ENCODE measurements around the gene MACROD2.

GRCh38 chr20:14716351-14716801 is 721.1 kb downstream of the MACROD2 start:
- TF ChIP-seq CTCF (optimal IDR thresholded peaks at IDR 0.05 in 1 of 3, IDR thresholded peaks at IDR 0.05 in 1 of 3, conservative IDR thresholded peaks at IDR 0.05 in 1 of 3; ENCODE audit: extremely low read depth in 1 of 3, insufficient read depth in 2 of 3, low read length in 3 of 3): no peak
- no peak for TF ChIP-seq EZH2 (IDR thresholded peaks at IDR 0.05; ENCODE audit: low read length)
